Activated T-helper 2 cell treated with anti-CD3 and anti-CD28 coated beads, Interferon-gamma antibody, Interleukin-2, Interleukin-4, amounts not matched to agents 10 μg/mL and 5 μg/mL and 100 μg/mL, durations not matched to agents 14 hours and 24 hours and 36 hours (primary cell): ENCODE data around the gene TNRC6B. TPM values are rescaled to one million over a fixed set of nuclear protein-coding genes. Genes with fewer than 3 reads are reported as not detected.

Experiments used
- DNase-seq: peaks from one replicate; pipeline ENCODE4 v3.0.0; 2021; ENCODE audit warnings: low spot score
- H3K27ac Mint-ChIP-seq: one replicate; pipeline ENCODE4 v1.8.0; 2021; ENCODE audit warnings: mixed read lengths
- H3K27me3 Mint-ChIP-seq: one replicate; pipeline ENCODE4 v1.8.0; 2021; ENCODE audit warnings: low read depth, mixed read lengths
- H3K36me3 Mint-ChIP-seq: one replicate; pipeline ENCODE4 v1.8.0; 2021; ENCODE audit warnings: low read depth, mixed read lengths
- H3K4me1 Mint-ChIP-seq: one replicate; pipeline ENCODE4 v1.8.0; 2021; ENCODE audit warnings: low read depth, mixed read lengths
- H3K4me3 Mint-ChIP-seq: one replicate; pipeline ENCODE4 v1.8.0; 2021; ENCODE audit warnings: low read depth, mild to moderate bottlenecking, moderate library complexity, mixed read lengths
- H3K9me3 Mint-ChIP-seq: one replicate; pipeline ENCODE4 v1.8.0; 2021; ENCODE audit warnings: mixed read lengths
- intact Hi-C: fragments of 100-400 bp; cut with micrococcal nuclease; formaldehyde crosslinking; loops from one replicate; pipeline ENCODE4 v1.15.1; 2023
- total RNA-seq: library from RNA; stranded (reverse); gene quantifications from 2 replicates; pipeline ENCODE4 v1.2.3, GENCODE V29; 2022

Gene TNRC6B
- total RNA-seq, 1 donor from 2014 or later, result 28.0 TPM

DNA sequence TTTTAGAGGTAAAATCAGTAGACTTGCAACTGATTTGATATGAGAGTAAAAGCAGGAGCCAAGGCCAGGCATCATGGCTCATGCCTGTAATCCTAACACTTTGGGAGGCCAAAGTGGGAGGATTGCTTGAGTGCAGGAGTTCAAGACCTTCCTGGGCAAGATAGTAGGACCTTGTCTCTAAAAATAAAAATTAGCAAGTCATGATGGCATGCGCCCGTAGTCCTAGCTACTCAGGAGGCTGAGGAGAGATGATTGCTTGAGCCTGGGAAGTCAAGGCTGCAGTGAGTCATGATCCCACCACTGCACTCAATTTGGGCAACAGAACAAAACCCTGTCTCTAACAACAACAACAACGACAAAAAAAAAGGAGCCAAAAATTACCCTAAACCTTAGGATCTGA lies 206.2 kb downstream of the TNRC6B start:
- H3K4me1 Mint-ChIP-seq, result peaks cover 47% of the 10 kb centered on the region
- intact Hi-C loops, result no loop called here
- no peaks in the 10 kb centered on the region for H3K27me3 Mint-ChIP-seq
- H3K4me3 Mint-ChIP-seq, result no peak overlapping the region
- H3K36me3 Mint-ChIP-seq, result peaks cover 18% of the 10 kb centered on the region
- no peak overlapping the region for H3K27ac Mint-ChIP-seq
- DNase-seq, result no peak
- no peaks in the 10 kb centered on the region for H3K9me3 Mint-ChIP-seq

DNA sequence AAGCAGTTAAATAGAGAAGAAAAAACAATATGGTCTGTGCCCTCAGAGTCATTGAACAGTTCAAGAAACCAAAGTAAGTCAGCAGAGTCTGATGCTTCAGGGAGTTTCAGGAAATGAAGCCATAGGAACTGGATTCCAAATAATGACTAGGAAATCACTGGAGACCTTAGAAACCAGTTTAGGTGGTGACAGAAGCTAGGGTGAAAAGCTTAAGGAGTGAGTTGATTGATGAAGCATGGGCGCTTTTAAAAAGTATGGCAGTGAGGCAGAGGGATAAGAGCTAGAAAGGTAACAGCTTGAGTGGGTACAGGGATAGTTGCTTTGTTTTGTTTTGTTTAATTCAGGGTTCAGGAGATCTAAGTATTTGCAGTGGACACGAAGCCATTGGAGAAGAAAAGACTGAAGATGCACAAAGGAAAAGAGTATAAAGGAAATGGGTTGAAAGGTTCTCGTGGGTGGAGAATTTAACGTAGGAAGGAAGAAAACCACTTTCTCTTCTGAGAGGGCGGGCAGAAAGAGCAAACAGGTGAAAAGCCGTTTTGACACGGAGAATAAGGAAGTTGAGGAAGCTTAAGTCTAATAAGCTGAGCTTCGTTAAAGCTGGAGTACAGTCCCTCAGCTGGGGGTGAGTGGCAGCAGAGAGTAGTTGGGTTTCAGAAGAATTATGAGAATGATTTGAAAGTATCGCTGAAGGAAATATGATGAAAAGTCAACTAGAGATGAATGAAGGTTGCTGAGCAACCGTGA lies 207.5 kb downstream of the TNRC6B start:
- no peaks in the 10 kb centered on the region for H3K27me3 Mint-ChIP-seq
- peaks cover 21% of the 10 kb centered on the region for H3K36me3 Mint-ChIP-seq
- DNase-seq, result no peak
- H3K9me3 Mint-ChIP-seq, result no peaks in the 10 kb centered on the region
- H3K4me1 Mint-ChIP-seq, result peaks cover 41% of the 10 kb centered on the region
- intact Hi-C loops, result no loop called here
- H3K27ac Mint-ChIP-seq, result peak overlapping the region; percentile 74
- peak overlapping the region; percentile 70 for H3K4me3 Mint-ChIP-seq

Other genes starting within 250 kb of the TNRC6B start
- 1.7 and 2.0 TPM in 2 replicates for gene TMA7B, start 217.5 kb upstream of the TNRC6B start, total RNA-seq
- gene FAM83F, start 183.0 kb upstream of the TNRC6B start, total RNA-seq, result 0.07 and 0.11 TPM in 2 replicates
- gene ADSL, start 168.6 kb downstream of the TNRC6B start, total RNA-seq, result 142 and 160 TPM in 2 replicates
- 48.7 and 50.3 TPM in 2 replicates for gene SGSM3, start 192.7 kb downstream of the TNRC6B start, total RNA-seq